Cardiac muscle cell (in vitro differentiated cells and primary cell): ENCODE measurements around the gene FAF1. TPM values are rescaled to one million over a fixed set of nuclear protein-coding genes. Genes with fewer than 3 reads are reported as not detected.

Source experiments
- DNase-seq, 2 donors: peaks; one replicate each; pipeline versions ENCODE4 v3.0.0 to v3.0.0-alpha.2; 2010 to 2017; ENCODE audit warnings: low read depth in 1 of 2, low spot score in 1 of 2
- H3K27ac ChIP-seq: fragments of 200-600 bp; sonication (generic); 2 replicates; pipeline ENCODE4 v1.5.1; 2016
- H3K27me3 ChIP-seq: fragments of 200-600 bp; sonication (generic); 2 replicates; pipeline ENCODE4 v1.6.0; 2016; ENCODE audit warnings: control low read depth
- H3K36me3 ChIP-seq: fragments of 200-600 bp; sonication (generic); 2 replicates; pipeline ENCODE4 v1.5.1; 2016; ENCODE audit warnings: control low read depth
- H3K4me1 ChIP-seq: fragments of 200-600 bp; sonication (generic); 2 replicates; pipeline ENCODE4 v1.8.1; 2017; ENCODE audit warnings: low read depth, mild to moderate bottlenecking, mixed run types
- H3K4me3 ChIP-seq: fragments of 200-600 bp; sonication (generic); 2 replicates; pipeline ENCODE4 v1.5.1; 2016; ENCODE audit warnings: mild to moderate bottlenecking
- H3K9me3 ChIP-seq: fragments of 200-600 bp; sonication (generic); 2 replicates; pipeline ENCODE4 v1.5.1; 2017; ENCODE audit warnings: low read depth, mild to moderate bottlenecking, control low read depth
- polyA plus RNA-seq: library from polyadenylated mRNA; unstranded; fragments of >200 nt; fragmentation: Nextera tagmentation; extraction: Ambion mirVana; gene quantifications from 2 replicates; pipeline ENCODE4 v1.2.1, GENCODE V29; 2016
- total RNA-seq: library from RNA; depleted of rRNA; stranded (reverse); fragments of >200 nt; gene quantifications from 2 replicates; pipeline ENCODE4 v1.2.3, GENCODE V29; 2016
- TF ChIP-seq, protein P1 (sequence below): IDR thresholded peaks from 2 replicates; pipeline ENCODE4 v1.5.1; 2012; ENCODE audit warnings: low read depth, mild to moderate bottlenecking, low read length

The FAF1 gene
- total and polyA plus RNA-seq, 2 experiments from 2014 or later = 24.3 to 76.7 TPM

DNA sequence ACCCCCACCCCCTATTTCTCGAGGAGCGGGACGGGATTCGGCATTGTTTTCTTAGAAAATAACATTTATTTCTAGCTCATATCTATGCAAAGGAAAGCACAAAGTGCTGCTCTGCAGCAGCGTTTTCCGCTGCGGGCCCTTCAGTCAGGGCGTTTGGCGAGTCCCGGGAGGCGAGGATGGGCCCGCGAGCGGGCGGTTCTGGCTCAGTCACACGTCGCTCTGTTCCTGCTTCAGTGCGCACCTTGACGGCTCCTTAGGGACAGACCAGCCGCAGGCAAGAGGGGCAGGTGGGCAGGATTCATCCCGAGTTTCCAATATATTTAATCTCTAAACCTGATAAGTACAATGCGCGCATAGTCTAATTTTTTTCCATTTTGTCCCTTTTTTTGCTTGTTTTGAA lies 542.6 kb downstream of the FAF1 start:
- H3K4me3 ChIP-seq = no peak overlapping the region
- no peaks in the 10 kb centered on the region for H3K4me1 ChIP-seq
- TF ChIP-seq, protein P1, sequence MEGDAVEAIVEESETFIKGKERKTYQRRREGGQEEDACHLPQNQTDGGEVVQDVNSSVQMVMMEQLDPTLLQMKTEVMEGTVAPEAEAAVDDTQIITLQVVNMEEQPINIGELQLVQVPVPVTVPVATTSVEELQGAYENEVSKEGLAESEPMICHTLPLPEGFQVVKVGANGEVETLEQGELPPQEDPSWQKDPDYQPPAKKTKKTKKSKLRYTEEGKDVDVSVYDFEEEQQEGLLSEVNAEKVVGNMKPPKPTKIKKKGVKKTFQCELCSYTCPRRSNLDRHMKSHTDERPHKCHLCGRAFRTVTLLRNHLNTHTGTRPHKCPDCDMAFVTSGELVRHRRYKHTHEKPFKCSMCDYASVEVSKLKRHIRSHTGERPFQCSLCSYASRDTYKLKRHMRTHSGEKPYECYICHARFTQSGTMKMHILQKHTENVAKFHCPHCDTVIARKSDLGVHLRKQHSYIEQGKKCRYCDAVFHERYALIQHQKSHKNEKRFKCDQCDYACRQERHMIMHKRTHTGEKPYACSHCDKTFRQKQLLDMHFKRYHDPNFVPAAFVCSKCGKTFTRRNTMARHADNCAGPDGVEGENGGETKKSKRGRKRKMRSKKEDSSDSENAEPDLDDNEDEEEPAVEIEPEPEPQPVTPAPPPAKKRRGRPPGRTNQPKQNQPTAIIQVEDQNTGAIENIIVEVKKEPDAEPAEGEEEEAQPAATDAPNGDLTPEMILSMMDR = no peak
- no peaks in the 10 kb centered on the region for H3K36me3 ChIP-seq
- no peaks in the 10 kb centered on the region for H3K9me3 ChIP-seq
- H3K27ac ChIP-seq = no peak overlapping the region
- no peak for DNase-seq
- H3K27me3 ChIP-seq = peaks cover 100% of the 10 kb centered on the region

DNA sequence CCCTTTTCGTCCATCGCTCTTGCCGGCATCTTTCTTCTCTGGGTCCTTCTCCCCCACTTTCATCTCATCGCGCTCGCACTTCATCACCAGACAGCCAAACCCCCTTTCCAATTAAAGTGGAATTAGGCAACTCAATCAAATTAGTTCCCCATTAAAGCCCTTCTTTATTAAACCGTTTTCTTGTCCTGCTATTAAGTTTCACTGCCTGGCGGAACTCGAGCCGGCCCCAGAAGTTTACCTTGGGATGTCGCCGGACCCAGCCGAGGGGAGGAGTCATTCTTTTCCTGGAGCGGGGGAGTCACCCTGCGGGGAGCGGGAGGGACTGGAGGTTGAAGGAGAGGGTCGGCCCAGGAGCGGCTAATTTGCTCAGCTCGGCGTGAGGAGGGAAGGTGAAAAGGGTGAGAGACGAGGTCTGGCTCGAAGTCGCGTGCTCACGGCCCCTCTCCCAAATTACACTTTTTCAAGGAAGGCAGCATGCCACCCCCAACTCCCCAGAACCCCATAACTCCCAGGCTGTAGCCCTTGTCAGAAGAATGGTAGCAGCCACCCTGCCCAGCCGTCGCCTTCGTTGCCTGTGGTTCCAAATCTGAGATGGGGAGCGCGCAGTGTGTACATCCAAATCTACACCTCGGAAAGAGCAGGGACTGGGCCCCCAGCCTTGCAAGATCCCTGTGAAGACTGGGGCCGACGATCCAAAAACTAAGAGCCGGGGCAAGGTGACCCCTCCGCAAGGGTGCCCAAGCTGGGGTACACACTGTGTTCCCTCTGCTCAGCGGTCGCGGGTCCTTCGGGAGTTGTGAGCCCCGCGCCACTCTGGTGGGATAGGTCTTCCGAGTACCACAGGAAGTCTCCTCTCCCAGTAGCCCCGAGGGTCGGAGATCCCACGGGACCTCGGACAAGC lies 543.3 kb downstream of the FAF1 start:
- Histone ChIP-seq H3K36me3 (no peaks in the 10 kb centered on the region), H3K4me1 (no peaks in the 10 kb centered on the region), H3K9me3 (no peaks in the 10 kb centered on the region), H3K4me3 (no peak overlapping the region), H3K27ac (no peak overlapping the region), H3K27me3 (peaks cover 100% of the 10 kb centered on the region)
- no peak for DNase-seq
- TF ChIP-seq, protein P1 = no peak

DNA sequence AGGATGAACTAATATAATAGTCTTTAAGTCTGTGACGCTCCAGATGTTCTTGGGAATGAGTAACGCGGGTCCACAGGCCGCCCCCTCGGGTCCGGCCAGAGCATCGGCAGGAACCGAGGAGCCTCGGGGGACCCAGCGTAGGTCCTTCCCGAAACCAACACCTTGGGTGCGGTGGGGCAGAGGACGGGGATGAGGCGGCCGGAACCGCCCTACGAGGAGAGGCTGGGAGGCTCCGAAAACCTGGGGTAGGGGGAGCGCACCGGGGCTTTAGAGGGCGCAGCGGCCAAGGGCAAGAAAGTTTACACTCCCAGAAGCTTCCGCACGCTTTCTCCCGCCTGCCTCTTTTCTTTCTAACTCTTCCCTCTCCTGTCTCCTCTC lies 543.9 kb downstream of the FAF1 start:
- Histone ChIP-seq H3K27ac (no peak overlapping the region), H3K36me3 (no peaks in the 10 kb centered on the region), H3K4me1 (no peaks in the 10 kb centered on the region), H3K27me3 (peaks cover 100% of the 10 kb centered on the region), H3K9me3 (no peaks in the 10 kb centered on the region), H3K4me3 (no peak overlapping the region)
- TF ChIP-seq, protein P1 = no peak
- no peak for DNase-seq

DNA sequence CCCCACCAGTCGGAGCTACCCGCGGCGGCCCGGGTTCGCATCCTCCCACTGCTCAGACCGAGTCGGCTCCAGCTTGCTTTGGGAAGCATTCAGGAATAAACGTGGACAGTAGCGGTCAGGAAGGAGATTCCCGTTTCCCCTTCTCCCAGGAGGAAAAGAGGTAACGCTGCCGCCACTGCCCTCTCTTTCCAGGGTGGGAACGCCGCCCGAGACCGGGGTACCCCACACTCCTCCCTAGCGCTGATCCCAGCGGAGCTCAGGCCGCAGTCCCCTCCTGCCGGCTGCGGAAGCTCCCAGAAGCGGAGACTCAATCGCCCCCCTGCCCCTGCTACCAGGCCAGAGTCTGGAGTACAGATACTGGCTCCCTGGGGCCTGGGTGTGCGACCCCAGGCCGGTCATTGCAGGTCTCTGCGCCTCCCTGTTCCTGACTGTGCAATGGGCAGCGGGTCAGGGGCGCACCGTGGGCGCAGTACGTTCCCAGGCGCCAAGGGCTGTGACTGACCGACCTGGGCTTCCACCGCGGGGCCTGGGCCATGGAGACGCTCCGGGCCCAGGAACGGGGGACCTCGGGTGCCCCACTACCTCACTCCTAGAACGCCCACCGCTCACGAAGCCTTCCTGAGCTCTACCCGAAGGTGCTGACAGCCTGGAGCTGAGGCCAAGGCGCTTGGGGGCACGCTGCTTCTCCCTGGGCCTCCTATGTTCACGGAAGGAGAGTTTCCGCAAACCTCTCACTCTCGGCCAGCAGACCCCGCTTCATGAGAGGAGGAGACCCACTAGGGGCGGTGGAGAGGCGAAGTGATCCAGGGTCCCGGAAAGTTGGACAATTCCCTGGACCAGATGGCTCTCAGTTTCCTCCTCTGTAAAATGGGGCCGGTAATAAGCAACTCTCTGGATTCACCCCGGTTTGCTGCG lies 544.6 kb downstream of the FAF1 start:
- Histone ChIP-seq H3K27ac (no peak overlapping the region), H3K4me3 (no peak overlapping the region), H3K27me3 (peaks cover 100% of the 10 kb centered on the region), H3K36me3 (no peaks in the 10 kb centered on the region), H3K4me1 (no peaks in the 10 kb centered on the region), H3K9me3 (no peaks in the 10 kb centered on the region)
- TF ChIP-seq, protein P1 = no peak
- DNase-seq = no peak

DNA sequence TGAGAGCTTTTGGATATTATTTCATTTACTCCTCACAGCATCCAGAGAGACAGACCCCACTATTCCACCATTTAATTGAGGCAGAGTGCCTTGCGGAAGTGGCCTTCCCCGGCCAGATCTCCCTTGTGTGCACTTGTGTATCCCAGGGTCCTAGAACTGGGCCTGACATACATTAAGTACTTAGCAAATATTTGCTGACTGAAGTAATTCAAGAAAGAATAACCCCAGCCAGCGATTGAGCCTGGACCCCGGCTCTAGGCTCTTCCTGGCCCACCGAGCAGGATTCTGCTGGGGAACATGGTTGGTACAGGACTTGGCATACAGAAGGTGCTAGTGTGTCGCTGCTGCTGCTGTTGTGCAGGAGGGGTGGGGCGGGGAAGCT lies 545.2 kb downstream of the FAF1 start:
- Histone ChIP-seq H3K27me3 (peaks cover 100% of the 10 kb centered on the region), H3K36me3 (no peaks in the 10 kb centered on the region), H3K9me3 (no peaks in the 10 kb centered on the region), H3K4me3 (no peak overlapping the region), H3K27ac (no peak overlapping the region), H3K4me1 (no peaks in the 10 kb centered on the region)
- DNase-seq = no peak
- TF ChIP-seq, protein P1 = no peak
